Measurements from ENCODE around the gene BLTP3B.

Gene BLTP3B

GRCh38 chr12:100106861-100107260 lies 35.8 kb downstream of the BLTP3B start:
- DNase-seq: no peak

- no peak for DNase-seq
Observed at GRCh38 chr12:100105661-100106060, 37.0 kb downstream of the BLTP3B start.

GRCh38 chr12:100101000-100101399 lies 41.7 kb downstream of the BLTP3B start:
- no peak for DNase-seq
